ENCODE measurements around the gene TXNRD2.
"Not testable (repeated sequence)": the region's sequence is repeated elsewhere in the genome, so short reads cannot be mapped to it uniquely, and the experiment has no call there.

The TXNRD2 gene

DNA sequence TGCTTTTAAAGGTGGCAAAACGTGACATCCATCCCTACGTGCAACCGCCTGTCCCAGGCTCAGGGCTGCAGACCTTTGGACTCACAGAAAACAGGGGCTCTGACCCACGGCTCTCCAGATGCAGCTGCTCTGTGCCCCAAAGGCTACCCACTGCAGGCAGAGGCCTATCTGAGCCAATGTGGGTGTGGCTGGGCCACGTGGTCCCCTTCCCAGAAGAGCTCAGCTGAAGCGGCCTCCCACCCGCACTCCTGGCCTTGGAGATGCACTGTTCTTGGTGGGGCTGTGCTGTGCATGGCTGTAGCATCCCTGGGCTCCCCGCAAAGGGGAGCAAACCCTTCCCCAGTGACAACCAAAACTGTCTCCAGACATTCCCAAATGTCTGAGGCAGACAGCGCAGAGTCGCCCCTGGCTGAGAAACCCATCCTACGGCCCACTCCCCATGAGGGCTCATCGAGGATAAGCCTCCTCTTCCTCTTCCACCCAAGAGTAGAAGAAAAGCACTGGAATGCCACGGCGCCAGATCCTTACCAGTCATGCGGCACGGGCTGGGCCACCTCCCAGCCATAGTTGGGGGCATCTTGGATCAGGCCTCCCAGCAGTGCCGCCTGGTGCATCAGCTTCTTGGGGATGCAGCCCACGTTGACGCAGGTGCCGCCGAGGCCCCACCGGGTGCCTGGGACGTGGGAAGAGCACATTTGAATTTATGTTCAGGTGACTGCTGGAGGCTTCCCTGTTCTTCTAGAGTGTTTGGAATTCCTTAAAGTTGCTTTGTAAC, 23.1 kb downstream of the TXNRD2 start:
- DNase-seq: no peak

DNA sequence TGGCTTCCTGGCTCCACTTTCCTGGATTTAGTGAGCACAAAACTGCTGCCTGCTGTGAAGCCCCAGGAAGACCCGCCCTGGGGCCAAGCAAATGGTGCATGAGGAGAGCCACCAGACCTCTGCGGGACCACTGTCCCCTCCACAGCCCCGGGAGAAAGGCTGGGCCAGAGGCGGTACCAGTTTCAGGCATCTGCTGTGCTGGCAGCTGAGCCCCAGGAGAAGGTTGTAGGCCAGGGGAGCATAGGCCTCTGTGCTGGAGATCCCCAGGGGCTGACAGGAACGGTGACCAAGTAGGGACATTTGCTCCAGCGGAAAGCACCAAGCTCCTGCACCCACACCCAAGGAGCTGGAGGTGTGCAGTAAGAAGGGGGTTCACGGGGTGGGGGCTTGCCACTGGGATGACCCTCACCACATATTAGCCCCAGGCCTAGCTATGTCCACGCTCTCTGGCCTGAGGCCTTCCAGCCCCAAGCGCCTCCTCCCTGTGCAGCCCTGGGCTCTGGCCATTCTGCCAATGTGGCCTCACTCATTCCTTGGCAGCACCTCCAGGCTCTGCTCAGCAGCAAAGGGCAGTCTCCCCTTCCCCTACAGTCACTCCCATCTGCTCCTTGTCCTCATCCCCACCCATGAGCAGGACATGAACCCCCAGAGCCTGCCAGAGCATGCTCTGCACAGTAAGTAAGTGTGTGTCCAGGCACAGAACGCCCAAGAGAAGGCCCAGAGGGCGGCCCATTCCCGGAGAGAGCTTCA, 24.1 kb downstream of the TXNRD2 start:
- no peak for DNase-seq

DNA sequence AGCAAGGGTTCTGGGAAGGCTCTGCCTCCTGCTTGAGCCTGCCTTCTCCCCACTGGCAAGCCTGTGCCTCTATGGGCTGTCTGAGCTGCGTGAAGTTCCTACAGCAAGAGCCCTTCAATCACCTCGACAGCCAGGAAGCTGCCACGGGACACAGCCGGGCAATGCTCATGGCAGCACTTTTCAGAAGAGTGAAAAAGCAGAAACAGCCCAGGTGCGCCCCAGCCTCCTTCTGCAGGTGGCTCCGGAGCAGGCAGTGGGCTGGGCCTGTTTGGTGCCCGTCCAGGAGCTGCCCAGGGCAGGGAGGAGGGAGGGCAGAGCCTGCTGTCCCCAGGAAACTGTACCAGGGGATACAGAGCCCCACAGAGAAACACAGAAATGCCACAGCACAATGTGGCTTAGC, 24.7 kb downstream of the TXNRD2 start:
- DNase-seq: no peak

DNA sequence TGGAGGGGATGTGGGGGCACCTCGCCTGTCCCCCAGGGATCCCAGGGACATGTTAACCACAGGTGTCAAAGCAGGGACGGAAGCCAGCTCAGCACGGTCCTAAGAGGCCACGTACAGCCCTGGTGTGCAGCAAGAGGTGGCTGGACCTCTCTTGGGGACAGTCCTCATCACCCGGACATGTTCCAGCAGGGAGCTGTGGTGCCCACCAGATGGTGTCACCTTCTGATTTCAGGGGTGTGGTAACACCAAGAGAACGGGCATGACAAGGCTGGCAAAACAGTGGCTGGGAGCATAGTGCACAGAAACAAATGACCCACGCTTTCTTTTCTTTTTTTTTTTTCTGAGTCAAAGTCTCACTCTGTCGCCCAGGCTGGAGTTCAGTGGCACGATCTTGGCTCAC, 25.6 kb downstream of the TXNRD2 start:
- DNase-seq: no peak

DNA sequence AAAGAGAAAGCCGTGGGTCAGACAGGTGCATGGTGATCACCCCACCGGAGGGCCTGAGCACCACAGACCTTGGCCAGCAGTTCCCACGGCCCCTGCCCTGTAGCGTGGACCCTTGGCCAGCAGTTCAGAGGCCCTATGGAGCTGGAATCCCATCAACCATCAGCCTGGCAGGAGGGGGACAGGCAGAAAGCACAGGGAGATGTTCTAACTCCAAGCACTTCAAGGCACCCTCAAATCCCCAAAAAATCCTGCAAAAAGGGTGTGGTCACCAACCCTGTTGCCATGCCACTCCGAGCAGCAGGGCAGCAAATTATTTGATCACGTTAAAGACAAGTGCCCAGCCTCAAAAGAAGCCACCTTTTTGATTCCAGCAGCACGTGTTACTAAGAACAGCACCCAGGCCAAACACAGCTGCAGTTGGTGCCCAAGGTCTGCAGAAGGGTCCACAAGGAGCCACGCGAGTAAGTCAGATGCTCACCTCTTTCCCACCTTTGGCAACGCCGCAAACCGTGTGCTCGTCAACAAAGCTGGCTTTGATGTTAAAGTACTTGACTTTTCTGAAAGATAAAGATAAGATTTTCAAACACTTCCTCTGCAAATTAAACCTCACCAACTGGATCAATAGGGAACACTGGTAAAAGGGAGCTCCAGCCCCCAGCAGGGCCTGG, 26.2 kb downstream of the TXNRD2 start:
- DNase-seq: no peak

DNA sequence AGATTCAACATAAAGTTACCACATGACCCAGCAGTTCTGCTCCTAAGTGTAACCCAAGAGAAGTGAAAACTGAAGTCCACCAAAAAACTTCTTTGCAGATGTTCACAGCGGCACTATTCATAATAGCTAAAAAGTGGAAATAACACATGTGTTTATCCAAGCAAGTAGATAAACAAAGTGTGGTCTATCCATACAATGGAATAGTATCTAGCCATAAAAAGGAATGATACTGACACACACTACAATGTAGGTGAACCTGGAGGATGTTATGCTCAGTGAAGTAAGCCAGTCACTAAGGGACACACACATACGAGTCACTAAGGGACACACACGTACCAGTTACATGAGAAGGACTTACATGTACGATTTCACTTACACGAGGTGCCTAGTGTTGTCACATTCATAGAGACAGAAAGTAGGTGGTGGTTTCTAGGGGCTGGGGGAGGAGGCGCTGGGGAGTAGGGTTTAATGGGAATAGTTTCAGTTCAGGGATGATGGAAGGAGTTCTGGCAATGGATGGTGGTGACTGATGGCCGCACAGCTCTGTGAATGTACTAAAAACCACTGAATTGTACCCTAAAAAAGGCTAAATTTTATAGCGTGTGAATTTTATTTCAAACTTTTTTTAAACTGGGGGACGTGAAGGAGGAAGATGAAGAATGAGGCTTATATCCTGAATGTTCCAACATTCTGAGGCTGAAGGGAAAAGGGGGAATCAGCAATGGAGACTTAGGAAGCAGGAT, 27.2 kb downstream of the TXNRD2 start:
- DNase-seq: no peak

DNA sequence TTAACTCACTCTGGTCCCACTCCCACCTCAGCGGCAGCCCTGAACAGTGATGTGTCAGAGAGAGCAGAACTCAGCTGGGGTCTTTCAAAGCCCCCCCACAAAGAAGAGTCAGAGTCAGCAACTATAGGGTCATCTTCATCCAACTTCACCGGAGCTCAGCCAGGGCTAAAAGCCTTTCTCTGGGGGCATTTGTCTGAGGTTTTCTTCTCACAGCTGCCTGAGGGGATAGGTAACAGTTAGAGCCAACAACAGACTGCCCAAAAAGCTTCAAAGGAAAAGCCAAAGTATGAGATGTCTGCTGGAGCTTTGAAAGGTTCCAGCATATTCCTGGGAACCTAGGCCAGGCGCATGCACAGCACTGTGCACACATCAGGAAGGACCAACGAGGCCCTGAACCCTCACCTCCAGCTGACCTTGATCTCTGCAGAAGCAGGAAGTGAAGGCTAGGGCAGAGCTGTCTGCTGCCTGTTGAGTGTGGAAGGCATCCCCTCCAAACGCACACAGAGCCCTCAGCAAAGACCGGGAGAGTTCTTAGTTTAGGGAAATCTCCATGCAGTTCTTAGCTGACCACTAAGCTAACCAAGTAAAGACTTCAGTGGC, 28.2 kb downstream of the TXNRD2 start:
- DNase-seq: no peak

DNA sequence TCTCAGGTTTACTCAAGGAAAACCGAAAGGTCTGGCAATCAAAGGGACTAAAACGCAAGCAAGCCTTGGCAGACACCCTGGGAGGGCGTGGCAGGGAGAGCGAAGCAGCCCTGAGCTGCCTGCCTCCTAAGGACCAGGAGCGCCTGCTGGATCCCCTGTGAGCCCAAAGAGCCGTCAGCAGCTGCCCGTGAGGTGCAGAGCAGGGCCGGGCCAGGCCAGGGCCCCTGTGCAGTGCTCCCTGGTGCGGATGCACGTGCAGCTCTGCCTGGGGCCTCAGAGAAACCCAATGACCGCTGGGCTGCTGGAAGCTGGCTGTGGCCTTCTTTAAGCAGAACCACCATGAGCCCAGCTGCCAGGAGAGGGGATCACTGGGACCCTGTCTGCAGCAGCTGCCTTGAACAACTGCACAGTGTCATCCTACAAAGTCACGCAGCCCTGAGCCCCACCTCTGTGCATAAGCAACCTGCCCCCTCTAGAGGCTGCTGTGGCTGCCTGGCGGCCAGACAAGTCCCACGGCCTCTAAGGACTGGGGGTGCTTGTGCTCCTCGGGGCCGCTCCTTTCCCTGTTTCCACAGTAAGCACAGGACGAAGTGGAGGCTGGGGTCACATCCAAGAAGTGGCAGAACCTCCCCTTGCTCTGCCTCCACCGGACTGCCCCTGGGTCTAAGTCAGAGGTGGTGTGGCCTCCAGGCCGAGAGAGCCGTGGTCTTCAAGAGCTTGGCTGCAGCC, 29.2 kb downstream of the TXNRD2 start:
- DNase-seq: no peak

DNA sequence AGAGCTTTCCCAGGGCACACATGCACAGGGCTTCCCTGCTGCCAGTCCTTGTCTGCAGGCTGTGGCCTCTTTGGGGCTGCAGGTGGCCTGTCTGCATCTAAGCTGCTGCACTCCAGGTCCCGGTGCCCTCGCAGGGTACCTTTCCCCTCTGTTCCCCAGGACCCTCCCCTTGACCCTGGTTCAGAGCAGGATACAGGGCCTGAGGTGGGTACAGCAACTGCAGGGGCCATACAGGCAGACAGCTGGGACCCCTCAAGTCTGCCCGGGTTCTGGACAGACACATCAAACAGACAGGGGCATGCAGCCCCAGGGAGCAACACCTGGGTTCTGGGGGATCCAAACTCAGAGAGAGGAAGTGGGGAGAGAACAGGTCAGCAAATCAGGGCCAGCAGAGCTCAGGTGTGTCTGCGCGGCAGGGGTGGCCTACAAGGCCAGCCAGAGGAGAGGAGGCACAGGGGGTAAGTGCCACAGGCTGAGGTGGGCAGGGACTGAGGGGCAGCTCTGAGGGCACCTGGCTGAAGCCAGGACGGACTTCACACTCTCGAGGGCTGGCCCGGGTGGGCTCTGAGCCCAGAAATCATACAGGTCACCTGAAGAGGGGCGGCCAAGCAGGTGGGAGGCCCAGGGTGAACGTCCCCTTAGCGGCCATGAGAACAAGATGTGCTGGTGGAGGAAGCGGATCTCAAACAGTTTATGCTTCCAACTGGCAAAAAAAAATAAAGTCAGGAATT, 29.9 kb downstream of the TXNRD2 start:
- DNase-seq: no peak

DNA sequence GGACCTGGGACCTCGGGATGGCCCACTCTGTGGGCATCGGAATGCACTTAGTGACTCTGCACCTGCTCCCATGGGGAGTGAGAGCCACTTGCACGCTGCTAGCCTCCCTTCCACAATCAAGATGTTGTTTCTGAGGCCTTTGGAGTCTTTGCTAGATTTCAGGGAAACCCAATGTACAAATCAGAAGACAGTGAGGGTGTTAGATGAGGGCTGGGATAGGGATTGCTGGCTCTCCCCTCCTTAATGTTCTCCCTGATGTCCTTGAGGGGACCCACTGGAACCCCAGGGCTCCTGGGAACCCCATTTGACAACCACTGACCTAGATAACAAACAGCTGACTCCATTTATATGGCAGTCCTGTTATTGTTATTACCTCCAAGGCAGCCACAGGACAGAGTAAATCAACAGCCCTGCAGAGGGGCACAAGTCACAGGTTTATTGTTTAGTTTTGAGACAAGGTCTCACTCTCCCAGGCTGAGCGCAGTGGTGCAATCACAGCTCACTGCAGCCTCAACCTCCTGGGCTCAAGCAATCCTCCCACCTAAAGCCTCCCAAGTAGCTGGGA, 31.4 kb downstream of the TXNRD2 start:
- no peak for DNase-seq

DNA sequence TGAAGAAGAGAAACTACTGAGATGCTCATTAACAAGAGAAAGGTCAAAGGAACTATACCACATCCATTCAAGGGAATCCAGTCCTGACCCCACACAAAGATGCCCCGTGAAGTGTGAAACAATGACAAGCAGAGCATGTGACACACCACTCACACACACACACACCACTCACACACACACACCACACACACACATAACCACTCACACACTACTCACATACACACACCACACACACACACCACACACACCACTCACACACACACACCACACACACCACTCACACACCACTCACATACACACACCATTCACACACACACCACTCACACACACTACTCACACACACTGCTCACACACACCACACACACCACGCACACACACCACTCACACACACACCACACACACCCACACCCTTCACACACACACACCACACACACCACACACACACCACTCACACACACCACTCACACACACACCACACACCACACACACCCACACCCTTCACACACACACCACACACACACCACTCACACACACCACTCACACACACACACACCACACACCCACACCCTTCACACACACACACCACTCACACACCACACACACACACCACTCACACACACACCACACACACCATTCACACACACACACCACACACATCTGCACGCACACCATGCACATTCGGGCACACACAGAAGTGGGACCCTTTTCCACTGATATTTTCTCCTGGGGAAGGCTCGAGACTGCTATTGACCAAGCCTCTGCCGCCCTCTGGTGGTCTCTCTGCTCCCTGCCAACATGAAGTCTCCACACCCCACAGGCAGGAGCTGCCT, 32.1 kb downstream of the TXNRD2 start:
- DNase-seq: peak; percentile 72

DNA sequence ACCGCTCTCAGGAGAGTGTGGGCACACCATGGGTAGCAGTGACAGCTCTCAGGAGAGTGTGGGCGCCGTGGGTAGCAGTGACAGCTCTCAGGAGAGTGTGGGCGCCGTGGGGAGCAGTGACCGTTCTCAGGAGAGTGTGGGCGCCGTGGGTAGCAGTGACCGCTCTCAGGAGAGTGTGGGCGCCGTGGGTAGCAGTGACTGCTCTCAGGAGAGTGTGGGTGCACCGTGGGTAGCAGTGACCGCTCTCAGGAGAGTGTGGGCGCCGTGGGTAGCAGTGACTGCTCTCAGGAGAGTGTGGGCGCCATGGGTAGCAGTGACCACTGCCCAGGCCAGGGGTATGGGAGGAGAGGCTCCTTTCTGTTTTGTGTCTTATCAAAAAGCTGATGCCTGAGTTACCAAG, 33.7 kb downstream of the TXNRD2 start:
- DNase-seq: not testable (repeated sequence)

DNA sequence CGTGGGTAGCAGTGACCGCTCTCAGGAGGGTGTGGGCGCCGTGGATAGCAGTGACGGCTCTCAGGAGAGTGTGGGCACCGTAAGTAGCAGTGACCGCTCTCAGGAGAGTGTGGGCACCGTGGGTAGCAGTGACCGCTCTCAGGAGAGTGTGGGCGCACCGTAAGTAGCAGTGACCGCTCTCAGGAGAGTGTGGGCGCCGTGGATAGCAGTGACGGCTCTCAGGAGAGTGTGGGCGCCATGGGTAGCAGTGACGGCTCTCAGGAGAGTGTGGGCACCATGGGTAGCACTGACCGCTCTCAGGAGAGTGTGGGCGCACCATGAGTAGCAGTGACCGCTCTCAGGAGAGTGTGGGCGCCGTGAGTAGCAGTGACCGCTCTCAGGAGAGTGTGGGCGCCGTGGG, 34.8 kb downstream of the TXNRD2 start:
- not testable (repeated sequence) for DNase-seq

DNA sequence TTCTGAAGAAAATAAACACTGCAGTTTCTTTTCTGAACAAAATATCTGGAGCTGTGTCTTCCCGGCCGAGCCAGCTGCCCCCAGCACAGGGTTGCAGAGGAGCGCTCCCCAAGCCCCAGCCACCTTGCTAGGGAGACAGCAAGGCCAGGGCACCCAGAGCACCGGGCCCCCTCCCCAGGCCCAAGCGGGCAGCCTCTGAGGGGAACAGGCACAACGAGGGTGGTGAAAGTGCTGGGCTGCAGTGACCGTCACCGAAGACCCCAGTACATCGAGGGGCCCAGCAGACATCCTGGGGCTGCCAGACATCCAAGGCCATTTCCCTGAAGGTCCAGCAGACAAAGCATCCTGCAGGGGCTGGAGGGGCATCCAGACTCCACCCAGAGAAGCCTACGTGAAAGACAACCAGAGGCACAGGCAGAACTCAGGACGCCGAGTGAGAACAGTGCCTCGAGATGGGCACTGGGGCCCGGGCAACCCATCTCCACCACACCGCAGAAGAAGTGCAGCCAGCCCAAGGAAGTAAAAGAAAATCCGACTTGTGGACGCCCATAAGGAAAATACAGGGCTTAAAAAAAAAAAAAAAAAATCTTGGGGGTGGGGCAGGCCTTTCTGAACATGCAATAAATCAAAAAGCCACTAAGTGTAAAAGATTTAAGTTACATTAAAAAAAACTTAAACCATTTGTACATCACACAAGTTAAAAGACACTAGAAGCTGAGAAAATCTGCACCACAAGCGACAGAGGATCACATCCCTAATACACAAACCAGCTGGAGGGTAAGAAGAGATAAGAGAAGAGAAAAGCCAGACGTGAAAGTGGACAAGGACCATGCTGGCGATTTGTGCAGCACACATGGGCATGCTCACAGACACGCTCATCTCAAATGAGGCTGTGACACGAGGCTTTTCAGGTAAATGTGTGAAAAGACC, 36.0 kb downstream of the TXNRD2 start:
- no peak for DNase-seq

DNA sequence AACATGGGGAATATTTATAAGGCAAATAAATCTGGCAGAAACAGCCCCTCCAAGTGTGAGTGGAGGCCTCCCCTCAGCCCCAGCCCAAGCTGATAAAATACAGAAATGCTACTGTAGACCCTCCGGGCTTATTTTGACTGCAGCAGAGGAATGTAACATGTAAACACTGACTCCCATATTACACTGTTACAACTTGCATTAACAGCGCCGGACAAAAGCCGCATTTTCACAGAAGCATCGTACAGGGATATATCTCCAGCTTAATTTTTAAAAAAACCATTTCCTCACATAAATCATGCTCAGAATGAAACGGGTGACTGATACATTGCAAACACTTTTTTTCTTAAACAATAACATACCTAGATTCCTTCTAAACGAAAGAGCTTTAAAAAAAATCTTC, 36.7 kb downstream of the TXNRD2 start:
- no peak for DNase-seq

DNA sequence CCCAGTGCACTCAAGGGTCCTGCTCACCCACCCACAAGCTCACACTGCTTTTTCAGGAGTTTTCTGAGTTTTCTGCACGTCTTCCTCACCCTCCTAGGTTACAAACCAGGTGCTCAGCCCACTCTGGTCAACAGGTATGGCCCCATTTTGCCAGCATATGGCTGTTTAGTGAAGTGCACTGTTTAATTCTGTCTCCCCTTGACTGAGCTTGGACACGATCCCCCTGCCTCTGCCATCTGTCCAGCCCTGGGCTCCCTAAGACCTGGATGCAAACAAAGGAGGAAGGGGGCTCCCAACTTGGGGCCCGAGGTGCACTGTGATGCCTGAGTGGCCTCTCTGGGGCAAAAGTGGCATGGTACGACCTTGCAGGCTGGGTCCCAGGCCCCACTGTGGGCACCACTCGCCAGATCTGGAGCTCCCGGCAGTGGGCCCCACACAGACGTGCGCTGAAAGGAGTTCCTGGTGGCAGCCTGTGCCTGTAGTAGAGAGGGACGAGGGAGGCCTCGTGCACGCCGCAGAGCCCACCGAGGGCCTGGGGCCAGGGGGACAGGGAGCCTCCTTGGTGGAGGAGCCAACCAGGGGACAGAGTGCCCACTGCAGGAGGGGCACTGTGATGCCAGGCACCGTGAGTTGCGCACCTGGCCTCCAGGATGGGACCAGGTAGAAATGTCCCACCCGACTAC, 37.3 kb downstream of the TXNRD2 start:
- DNase-seq: no peak

DNA sequence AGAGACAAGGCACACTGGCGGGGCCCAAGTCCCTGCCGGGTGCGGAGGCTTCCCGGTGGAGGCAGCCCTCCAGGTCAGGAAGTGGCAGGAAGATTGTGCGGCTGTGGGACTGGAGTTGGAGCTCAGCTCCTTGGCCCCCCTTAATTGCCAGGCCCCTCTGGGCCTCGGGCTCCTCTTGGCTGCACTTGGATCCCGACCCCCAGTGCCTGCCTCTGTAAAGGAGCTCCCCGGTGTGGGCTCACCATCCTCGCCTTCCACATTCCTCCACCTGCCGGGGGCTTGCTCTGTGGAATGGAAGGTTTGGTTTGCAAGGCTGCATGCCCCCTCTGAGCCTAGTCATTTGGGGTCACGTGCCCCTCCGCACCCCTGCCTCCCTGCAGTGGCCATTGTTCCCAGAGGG, 38.1 kb downstream of the TXNRD2 start:
- no peak for DNase-seq

DNA sequence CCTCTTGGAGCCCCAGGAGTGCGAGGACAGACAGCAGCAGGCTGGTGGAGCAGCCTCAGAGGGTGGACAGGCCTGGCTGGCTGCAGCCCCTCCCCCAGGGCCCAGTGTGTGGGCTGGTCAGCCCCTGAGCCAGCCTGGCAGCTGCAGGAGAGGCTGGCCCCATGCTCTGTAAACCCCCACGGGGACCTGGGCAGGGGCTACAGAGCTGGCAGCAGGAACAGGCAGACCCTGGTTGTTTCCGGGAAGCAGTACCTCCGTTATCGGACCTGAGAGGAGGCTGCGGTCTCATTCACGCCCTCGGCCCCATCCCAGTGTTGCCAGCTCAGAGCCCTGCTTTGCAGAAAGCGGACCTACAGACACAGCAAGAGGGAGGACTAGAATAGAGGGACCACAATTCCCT, 38.6 kb downstream of the TXNRD2 start:
- DNase-seq: no peak

All from CD4-positive, alpha-beta T cell treated with Interferon gamma for 1 hour (primary cell).